ENCODE data around the gene DGKA.
A peak's percentile ranks its signal among the peaks of the same experiment; 100 is the strongest.

The DGKA gene

GRCh38 chr12:56001487-56002100 lies 70.6 kb downstream of the DGKA start:
- TF ChIP-seq, protein P1, sequence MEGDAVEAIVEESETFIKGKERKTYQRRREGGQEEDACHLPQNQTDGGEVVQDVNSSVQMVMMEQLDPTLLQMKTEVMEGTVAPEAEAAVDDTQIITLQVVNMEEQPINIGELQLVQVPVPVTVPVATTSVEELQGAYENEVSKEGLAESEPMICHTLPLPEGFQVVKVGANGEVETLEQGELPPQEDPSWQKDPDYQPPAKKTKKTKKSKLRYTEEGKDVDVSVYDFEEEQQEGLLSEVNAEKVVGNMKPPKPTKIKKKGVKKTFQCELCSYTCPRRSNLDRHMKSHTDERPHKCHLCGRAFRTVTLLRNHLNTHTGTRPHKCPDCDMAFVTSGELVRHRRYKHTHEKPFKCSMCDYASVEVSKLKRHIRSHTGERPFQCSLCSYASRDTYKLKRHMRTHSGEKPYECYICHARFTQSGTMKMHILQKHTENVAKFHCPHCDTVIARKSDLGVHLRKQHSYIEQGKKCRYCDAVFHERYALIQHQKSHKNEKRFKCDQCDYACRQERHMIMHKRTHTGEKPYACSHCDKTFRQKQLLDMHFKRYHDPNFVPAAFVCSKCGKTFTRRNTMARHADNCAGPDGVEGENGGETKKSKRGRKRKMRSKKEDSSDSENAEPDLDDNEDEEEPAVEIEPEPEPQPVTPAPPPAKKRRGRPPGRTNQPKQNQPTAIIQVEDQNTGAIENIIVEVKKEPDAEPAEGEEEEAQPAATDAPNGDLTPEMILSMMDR (IDR thresholded peaks at IDR 0.05) = no peak
- no peak for TF ChIP-seq ZFX (IDR thresholded peaks at IDR 0.05; ENCODE audit: borderline replicate concordance)

DNA sequence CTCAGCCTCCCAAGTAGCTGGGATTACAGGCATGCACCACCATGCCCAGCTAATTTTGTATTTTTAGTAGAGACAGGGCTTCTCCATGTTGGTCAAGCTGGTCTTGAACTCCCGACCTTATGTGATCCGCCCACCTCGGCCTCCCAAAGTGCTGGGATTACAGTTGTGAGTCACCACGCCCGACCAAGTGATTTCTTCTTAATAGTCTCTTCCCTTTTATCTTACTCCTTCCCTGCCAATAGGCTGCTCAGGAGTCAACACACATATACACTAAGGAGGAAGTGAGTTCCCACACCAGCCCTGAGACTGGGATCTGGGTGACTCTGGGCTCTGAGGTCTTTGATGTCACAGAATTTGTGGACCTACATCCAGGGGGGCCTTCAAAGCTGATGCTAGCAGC lies 72.4 kb downstream of the DGKA start:
- peak overlapping the region; percentile 97 for H3K27ac ChIP-seq

More at GRCh38 chr12:56001487-56002100, 70.6 kb downstream of the DGKA start:
- peak overlapping the region; percentile 97 for H3K27ac ChIP-seq
